CD8-positive, alpha-beta memory T cell (primary cell): ENCODE results near the gene MEAK7. TPM values are rescaled to one million over a fixed set of nuclear protein-coding genes. Genes with fewer than 3 reads are reported as not detected.

ENCODE experiments used
- CTCF ChIA-PET: fragments of 350-600 bp; sonication (Branson Sonifier 250); formaldehyde crosslinking; loops from one replicate; lab custom pipeline; 2021; ENCODE audit warnings: antibody characterized with exemption; lab: Charles Lee
- POLR2A ChIA-PET: fragments of 350-600 bp; sonication (Branson Sonifier 250); formaldehyde crosslinking; loops from one replicate; lab custom pipeline; 2021; ENCODE audit warnings: antibody characterized with exemption; lab: Charles Lee
- DNase-seq, 5 donors: peaks; one replicate each; pipeline versions ENCODE4 v3.0.0 to v3.0.0-alpha.2; 2020 to 2022; ENCODE audit warnings: mixed read lengths in 1 of 5
- H3K27ac ChIP-seq: one replicate; pipeline ENCODE4 v1.7.0; 2013; ENCODE audit warnings: low read depth, mild to moderate bottlenecking, low read length, moderate library complexity
- H3K27me3 ChIP-seq: 2 replicates; pipeline ENCODE4 v1.7.0; 2013; ENCODE audit warnings: low read length, mild to moderate bottlenecking; ENCODE audit not compliant: insufficient read depth, poor library complexity, severe bottlenecking
- H3K36me3 ChIP-seq: 2 replicates; pipeline ENCODE4 v1.7.0; 2013; ENCODE audit warnings: mild to moderate bottlenecking, low read length, moderate library complexity; ENCODE audit not compliant: insufficient read depth
- H3K4me1 ChIP-seq: 2 replicates; pipeline ENCODE4 v1.7.0; 2013; ENCODE audit warnings: mild to moderate bottlenecking, low read length, moderate library complexity; ENCODE audit not compliant: insufficient read depth
- H3K4me3 ChIP-seq: 2 replicates; pipeline ENCODE4 v1.7.0; 2013; ENCODE audit warnings: mild to moderate bottlenecking, low read length
- H3K9me3 ChIP-seq: 2 replicates; pipeline ENCODE4 v1.7.0; 2013; ENCODE audit warnings: mild to moderate bottlenecking, low read length
- H3K27ac Mint-ChIP-seq, 8 donors: one replicate each; pipeline ENCODE4 v1.8.0; 2020 to 2021; ENCODE audit warnings: mixed read lengths in 8 of 8, mild to moderate bottlenecking in 6 of 8, inconsistent platforms in 3 of 8, moderate library complexity in 3 of 8
- H3K27me3 Mint-ChIP-seq, 2 donors: one replicate each; pipeline ENCODE4 v1.8.0; 2020 to 2021; ENCODE audit warnings: mixed read lengths in 2 of 2, mild to moderate bottlenecking in 1 of 2, moderate library complexity in 1 of 2
- H3K36me3 Mint-ChIP-seq, 3 donors: one replicate each; pipeline ENCODE4 v1.8.0; 2020 to 2021; ENCODE audit warnings: mixed read lengths in 3 of 3, inconsistent platforms in 1 of 3, mild to moderate bottlenecking in 1 of 3
- H3K4me1 Mint-ChIP-seq, 3 donors: one replicate each; pipeline ENCODE4 v1.8.0; 2020 to 2021; ENCODE audit warnings: mixed read lengths in 3 of 3, inconsistent platforms in 1 of 3, mild to moderate bottlenecking in 1 of 3
- H3K4me3 Mint-ChIP-seq, 7 donors: one replicate each; pipeline ENCODE4 v1.8.0; 2020 to 2021; ENCODE audit warnings: mixed read lengths in 7 of 7, mild to moderate bottlenecking in 6 of 7, moderate library complexity in 4 of 7, inconsistent platforms in 2 of 7
- H3K9me3 Mint-ChIP-seq, 5 donors: one replicate each; pipeline ENCODE4 v1.8.0; 2020 to 2022; ENCODE audit warnings: mixed read lengths in 5 of 5, mild to moderate bottlenecking in 3 of 5, moderate library complexity in 2 of 5, inconsistent platforms in 1 of 5
- polyA plus RNA-seq: library from polyadenylated mRNA; unstranded; fragments of 300-500 nt; fragmentation: Illumina TruSeq; gene quantifications from one replicate; pipeline ENCODE4 v1.2.3, GENCODE V29; 2021
- total RNA-seq, 2 experiments: library from RNA; stranded (reverse); gene quantifications; one replicate each; pipeline ENCODE4 v1.2.3, GENCODE V29; 2021

Gene MEAK7
- total and polyA plus RNA-seq, 3 experiments from 2014 or later: 6.7 to 7.8 (median 7.7) TPM

- no peaks in the 10 kb centered on the region for H3K9me3 ChIP-seq
- no peak for DNase-seq
- POLR2A ChIA-PET: interaction anchor here (0.6 kb wide), 1 partner anchor 11 kb away, joined by 3 read pairs; no protein-coding TSS in a partner anchor
- Mint-ChIP-seq H3K4me1 (peaks cover 0 to 7% (median 1%) of the 10 kb centered on the region in 3 donors), H3K9me3 (peaks cover 0 to 5% (median 4%) of the 10 kb centered on the region in 5 donors), H3K4me3 (no peak overlapping the region), H3K27me3 (no peaks in the 10 kb centered on the region), H3K36me3 (peaks cover 21 to 66% (median 27%) of the 10 kb centered on the region in 3 donors), H3K27ac (no peak overlapping the region)
- H3K4me1 ChIP-seq: no peaks in the 10 kb centered on the region
- CTCF ChIA-PET: interaction anchor here (0.6 to 2.6 kb wide), 4 partner anchors 8 to 220 kb away, joined by 3 to 14 read pairs (median 3); no protein-coding TSS in a partner anchor
- peaks cover 17% of the 10 kb centered on the region for H3K36me3 ChIP-seq
- no peak overlapping the region for H3K27ac ChIP-seq
- H3K27me3 ChIP-seq: no peaks in the 10 kb centered on the region
- H3K4me3 ChIP-seq: no peak overlapping the region
Measured at GRCh38 chr16:84497418-84498222, 6.8 kb downstream of the MEAK7 start.

DNA sequence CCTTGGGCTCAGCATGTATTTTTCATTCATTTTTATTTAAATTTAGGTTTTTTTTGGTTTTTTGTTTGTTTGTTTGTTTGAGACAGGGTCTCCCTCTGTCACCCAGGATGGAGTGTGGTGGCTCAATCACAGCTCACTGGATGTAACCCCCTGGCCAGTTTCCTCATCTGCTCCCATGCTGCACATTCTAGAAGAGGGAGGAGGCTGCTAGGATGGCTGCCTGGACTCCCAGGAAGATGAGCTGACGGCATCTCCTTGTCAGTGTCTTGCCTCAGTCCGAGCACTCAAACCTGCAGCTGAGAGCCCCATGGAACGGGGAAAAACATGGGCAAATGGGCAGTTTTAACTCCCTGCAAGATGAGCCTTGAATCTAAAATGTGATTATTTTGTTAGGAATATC, 7.5 kb downstream of the MEAK7 start:
- peaks cover 0 to 5% (median 4%) of the 10 kb centered on the region in 5 donors for H3K9me3 Mint-ChIP-seq
- ChIA-PET POLR2A (no interaction called here), CTCF (interaction anchor here (0.7 to 2.6 kb wide), 3 partner anchors 9 to 219 kb away, joined by 3 to 14 read pairs (median 3); no protein-coding TSS in a partner anchor)
- Histone ChIP-seq H3K4me3 (no peak overlapping the region), H3K27me3 (no peaks in the 10 kb centered on the region), H3K27ac (no peak overlapping the region), H3K36me3 (peaks cover 17% of the 10 kb centered on the region), H3K4me1 (no peaks in the 10 kb centered on the region), H3K9me3 (no peaks in the 10 kb centered on the region)
- DNase-seq: no peak
- H3K4me1 Mint-ChIP-seq: peaks cover 0 to 4% (median 0%) of the 10 kb centered on the region in 3 donors
- no peak overlapping the region for H3K4me3 Mint-ChIP-seq
- peaks cover 21 to 66% (median 27%) of the 10 kb centered on the region in 3 donors for H3K36me3 Mint-ChIP-seq
- H3K27ac Mint-ChIP-seq: no peak overlapping the region
- H3K27me3 Mint-ChIP-seq: no peaks in the 10 kb centered on the region

GRCh38 chr16:84495506-84495905, 9.0 kb downstream of the MEAK7 start:
- no peak for DNase-seq
- peaks cover 17% of the 10 kb centered on the region for H3K36me3 ChIP-seq
- Mint-ChIP-seq H3K36me3 (peaks cover 21 to 73% (median 30%) of the 10 kb centered on the region in 3 donors), H3K4me3 (no peak overlapping the region), H3K27me3 (no peaks in the 10 kb centered on the region), H3K4me1 (peaks cover 0 to 4% (median 0%) of the 10 kb centered on the region in 3 donors), H3K9me3 (peaks cover 0 to 5% (median 4%) of the 10 kb centered on the region in 5 donors), H3K27ac (peak overlapping the region in 1 of 8 donors; percentile 33)
- no peaks in the 10 kb centered on the region for H3K4me1 ChIP-seq
- no peak overlapping the region for H3K4me3 ChIP-seq
- H3K27me3 ChIP-seq: no peaks in the 10 kb centered on the region
- CTCF ChIA-PET: interaction anchor here (1.0 to 2.6 kb wide), 3 partner anchors 11 to 219 kb away, joined by 3 to 14 read pairs (median 4); no protein-coding TSS in a partner anchor
- no peak overlapping the region for H3K27ac ChIP-seq
- no peaks in the 10 kb centered on the region for H3K9me3 ChIP-seq
- POLR2A ChIA-PET: no interaction called here

DNA sequence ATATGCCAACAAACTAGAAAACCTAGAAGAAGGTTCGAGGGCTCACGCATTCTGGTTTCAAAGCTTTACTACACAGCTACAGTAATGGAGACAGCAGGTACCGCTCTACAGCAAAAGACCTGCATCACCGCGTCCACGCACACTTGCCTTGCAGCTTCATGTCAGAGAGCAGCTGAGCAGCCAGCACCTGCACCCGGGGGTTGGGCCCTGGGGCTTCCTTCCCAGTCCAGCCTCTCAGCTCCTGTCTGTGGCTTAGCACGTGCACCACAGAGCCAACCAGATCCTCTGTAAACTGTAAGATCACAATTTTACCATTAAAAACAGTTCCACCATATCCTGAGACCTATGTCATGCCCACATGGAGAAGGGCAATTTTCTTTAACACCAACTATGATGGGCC, 15.3 kb downstream of the MEAK7 start:
- peak overlapping the region in 1 of 8 donors; percentile 64 for H3K27ac Mint-ChIP-seq
- H3K9me3 Mint-ChIP-seq: peaks cover 0 to 5% (median 3%) of the 10 kb centered on the region in 5 donors
- H3K4me1 Mint-ChIP-seq: peaks cover 0 to 6% (median 0%) of the 10 kb centered on the region in 3 donors
- no peaks in the 10 kb centered on the region for H3K27me3 ChIP-seq
- H3K4me3 Mint-ChIP-seq: no peak overlapping the region
- ChIA-PET CTCF (no interaction called here), POLR2A (no interaction called here)
- no peak for DNase-seq
- H3K36me3 ChIP-seq: no peaks in the 10 kb centered on the region
- no peak overlapping the region for H3K4me3 ChIP-seq
- no peaks in the 10 kb centered on the region for H3K4me1 ChIP-seq
- no peaks in the 10 kb centered on the region for H3K9me3 ChIP-seq
- no peaks in the 10 kb centered on the region for H3K27me3 Mint-ChIP-seq
- H3K27ac ChIP-seq: no peak overlapping the region
- peaks cover 12 to 65% (median 25%) of the 10 kb centered on the region in 3 donors for H3K36me3 Mint-ChIP-seq

DNA sequence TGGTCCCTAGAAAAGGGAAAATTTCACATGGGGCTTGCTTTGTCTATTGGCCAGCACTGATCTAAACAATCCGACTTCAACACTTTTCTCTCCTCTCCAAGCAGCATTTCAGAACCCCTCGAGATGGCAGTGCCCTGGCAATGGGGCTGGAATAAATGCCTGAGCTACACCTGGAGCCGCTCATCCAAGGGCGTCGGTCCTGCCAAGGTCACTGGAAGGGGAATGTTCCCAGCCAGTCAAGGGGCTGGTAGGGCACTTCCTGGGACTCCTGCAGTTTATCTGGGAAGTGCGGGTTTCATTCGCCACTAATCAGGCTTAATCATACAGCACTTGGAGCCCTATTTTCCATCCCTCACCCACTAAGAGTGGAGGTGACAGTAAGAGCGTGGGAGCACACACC, 17.1 kb downstream of the MEAK7 start:
- Mint-ChIP-seq H3K4me3 (no peak overlapping the region), H3K27ac (no peak overlapping the region), H3K27me3 (no peaks in the 10 kb centered on the region), H3K4me1 (peaks cover 0 to 6% (median 0%) of the 10 kb centered on the region in 3 donors), H3K36me3 (peaks cover 3 to 70% (median 15%) of the 10 kb centered on the region in 3 donors), H3K9me3 (no peaks in the 10 kb centered on the region)
- no peaks in the 10 kb centered on the region for H3K36me3 ChIP-seq
- H3K27ac ChIP-seq: no peak overlapping the region
- no peaks in the 10 kb centered on the region for H3K9me3 ChIP-seq
- DNase-seq: no peak
- H3K27me3 ChIP-seq: no peaks in the 10 kb centered on the region
- POLR2A ChIA-PET: no interaction called here
- H3K4me1 ChIP-seq: no peaks in the 10 kb centered on the region
- CTCF ChIA-PET: no interaction called here
- H3K4me3 ChIP-seq: no peak overlapping the region

DNA sequence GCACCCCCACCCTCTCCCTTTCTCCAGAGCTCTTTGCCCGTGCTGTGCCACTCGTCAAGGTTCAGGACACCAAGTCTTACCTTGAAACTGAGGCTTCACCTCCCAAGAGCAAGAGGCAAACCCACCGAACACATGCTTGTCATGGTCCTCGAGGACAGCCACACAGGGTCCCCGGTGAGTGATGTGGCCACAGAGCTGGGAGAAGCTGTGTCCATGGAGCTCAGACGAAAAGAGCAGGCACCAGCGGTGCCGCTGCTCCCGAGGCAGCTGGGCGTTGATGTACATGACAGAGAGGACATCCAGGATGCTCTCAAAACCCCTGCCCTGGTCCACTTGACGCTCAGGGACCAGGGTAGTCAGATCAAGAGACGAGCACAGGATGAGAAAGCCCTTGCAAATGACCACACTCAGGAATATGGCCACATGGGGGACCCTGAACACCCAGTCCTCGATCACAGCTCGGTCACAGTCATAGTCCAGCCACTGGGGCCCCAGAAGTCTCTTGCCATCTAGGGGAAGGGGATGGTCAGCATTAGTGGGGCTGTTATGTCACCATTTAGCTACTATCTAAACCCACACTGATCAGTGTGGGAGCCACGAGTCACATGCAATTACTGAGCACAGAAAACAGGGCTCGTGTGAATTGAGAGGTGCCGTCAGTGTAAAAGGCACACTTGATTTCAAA, 17.8 kb downstream of the MEAK7 start:
- Mint-ChIP-seq H3K36me3 (peaks cover 3 to 73% (median 15%) of the 10 kb centered on the region in 3 donors), H3K27ac (no peak overlapping the region), H3K4me3 (no peak overlapping the region), H3K27me3 (no peaks in the 10 kb centered on the region), H3K9me3 (no peaks in the 10 kb centered on the region), H3K4me1 (peaks cover 0 to 6% (median 0%) of the 10 kb centered on the region in 3 donors)
- ChIA-PET CTCF (no interaction called here), POLR2A (interaction anchor here (0.7 kb wide), 1 partner anchor 11 kb away, joined by 3 read pairs; no protein-coding TSS in a partner anchor)
- Histone ChIP-seq H3K36me3 (no peaks in the 10 kb centered on the region), H3K4me1 (no peaks in the 10 kb centered on the region), H3K27ac (no peak overlapping the region), H3K4me3 (no peak overlapping the region), H3K9me3 (no peaks in the 10 kb centered on the region), H3K27me3 (no peaks in the 10 kb centered on the region)
- DNase-seq: no peak

GRCh38 chr16:84486126-84486525, 18.3 kb downstream of the MEAK7 start:
- H3K27ac Mint-ChIP-seq: no peak overlapping the region
- peaks cover 3 to 76% (median 15%) of the 10 kb centered on the region in 3 donors for H3K36me3 Mint-ChIP-seq
- H3K4me3 ChIP-seq: no peak overlapping the region
- H3K4me3 Mint-ChIP-seq: no peak overlapping the region
- H3K27me3 Mint-ChIP-seq: no peaks in the 10 kb centered on the region
- no peaks in the 10 kb centered on the region for H3K9me3 ChIP-seq
- DNase-seq: no peak
- H3K4me1 ChIP-seq: no peaks in the 10 kb centered on the region
- no peak overlapping the region for H3K27ac ChIP-seq
- ChIA-PET CTCF (no interaction called here), POLR2A (interaction anchor here (0.7 kb wide), 1 partner anchor 12 kb away, joined by 3 read pairs; no protein-coding TSS in a partner anchor)
- peaks cover 0 to 6% (median 0%) of the 10 kb centered on the region in 3 donors for H3K4me1 Mint-ChIP-seq
- no peaks in the 10 kb centered on the region for H3K27me3 ChIP-seq
- H3K36me3 ChIP-seq: no peaks in the 10 kb centered on the region
- H3K9me3 Mint-ChIP-seq: no peaks in the 10 kb centered on the region
